LNCaP clone FGC (cell line): ENCODE results near the gene MARCHF6.
A peak's percentile ranks its signal among the peaks of the same experiment; 100 is the strongest.

Source experiments
- DNase-seq: peaks from one replicate; pipeline ENCODE4 v3.0.0-alpha.2; 2011; ENCODE audit warnings: low read depth
- H3K4me3 ChIP-seq: 2 replicates; pipeline ENCODE4 v1.5.1; 2011; ENCODE audit warnings: mild to moderate bottlenecking, low read depth, low read length, control low read depth
- CTCF ChIP-seq: IDR thresholded peaks from 2 replicates; pipeline ENCODE4 v1.5.1; 2012; ENCODE audit warnings: mild to moderate bottlenecking; ENCODE audit not compliant: control insufficient read depth, insufficient read depth; ENCODE audit errors: extremely low read depth

MARCHF6 gene

DNA sequence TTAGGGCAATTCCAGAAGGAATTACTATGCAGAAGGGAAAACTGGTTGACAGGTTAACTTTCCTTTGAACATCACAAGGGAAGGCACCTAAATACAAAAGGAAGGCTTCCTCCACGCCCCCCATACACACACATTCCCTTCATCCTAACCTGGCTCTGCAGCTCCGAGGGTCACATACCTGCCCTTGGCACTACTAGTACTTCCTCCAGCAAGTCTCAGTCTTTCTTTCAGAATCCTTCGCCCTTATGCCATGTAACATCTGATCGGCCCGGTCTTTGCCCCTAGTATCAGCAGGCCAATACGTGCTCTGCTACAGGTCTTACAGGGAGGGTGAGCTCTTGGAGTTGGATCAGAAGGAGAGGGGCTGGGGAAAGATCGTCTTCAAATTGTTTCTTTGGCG is 1.6 kb upstream of the MARCHF6 start:
- H3K4me3 ChIP-seq, result no peak overlapping the region
- DNase-seq, result no peak
- no peak for TF ChIP-seq CTCF

DNA sequence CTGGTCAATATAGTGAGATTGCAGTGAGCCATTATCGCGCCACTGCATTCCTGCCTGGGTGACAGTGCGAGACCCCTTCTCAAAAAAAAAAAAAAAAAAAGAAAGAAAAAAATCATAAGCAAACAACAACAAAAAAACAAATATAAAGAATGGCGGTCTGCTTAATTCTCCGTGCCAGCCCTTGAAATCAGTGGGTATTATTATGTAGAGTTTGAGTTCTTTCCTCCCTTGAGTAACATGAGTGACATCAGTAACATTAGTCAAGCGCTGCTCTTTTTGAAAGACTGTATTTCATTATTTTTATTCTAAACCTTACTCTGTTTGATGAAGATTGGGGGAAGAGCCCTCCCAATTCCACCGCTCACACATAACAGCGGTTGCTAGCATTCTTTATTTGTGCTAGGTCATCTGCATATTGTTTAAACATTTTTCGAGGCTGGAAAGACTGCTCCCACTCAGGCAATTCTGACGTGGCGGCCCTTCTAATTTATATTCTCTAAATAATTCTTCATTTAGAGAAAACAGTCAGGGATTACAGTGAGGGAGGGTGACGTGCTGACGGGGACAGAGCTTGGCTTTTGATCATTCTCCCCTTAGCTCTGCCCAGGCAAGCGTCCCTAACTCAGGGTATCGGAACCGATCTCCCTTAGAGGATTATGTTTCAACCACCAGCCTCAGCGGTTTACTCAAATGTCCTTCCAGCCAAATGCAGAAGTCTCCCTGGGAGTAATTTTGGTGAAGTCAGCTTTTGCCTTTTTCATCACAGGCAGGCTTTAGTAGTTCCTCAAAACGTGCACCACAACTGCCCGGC is 860 bp upstream of the MARCHF6 start:
- no peak for DNase-seq

GRCh38 chr5:10354048-10354872 is 765 bp downstream of the MARCHF6 start:
- no peak for DNase-seq
- TF ChIP-seq CTCF, result no peak
- H3K4me3 ChIP-seq, result peak overlapping the region; percentile 88

More for the DNA sequence above, 860 bp upstream of the MARCHF6 start:
- TF ChIP-seq CTCF, result no peak
- H3K4me3 ChIP-seq, result peak overlapping the region; percentile 88

DNA sequence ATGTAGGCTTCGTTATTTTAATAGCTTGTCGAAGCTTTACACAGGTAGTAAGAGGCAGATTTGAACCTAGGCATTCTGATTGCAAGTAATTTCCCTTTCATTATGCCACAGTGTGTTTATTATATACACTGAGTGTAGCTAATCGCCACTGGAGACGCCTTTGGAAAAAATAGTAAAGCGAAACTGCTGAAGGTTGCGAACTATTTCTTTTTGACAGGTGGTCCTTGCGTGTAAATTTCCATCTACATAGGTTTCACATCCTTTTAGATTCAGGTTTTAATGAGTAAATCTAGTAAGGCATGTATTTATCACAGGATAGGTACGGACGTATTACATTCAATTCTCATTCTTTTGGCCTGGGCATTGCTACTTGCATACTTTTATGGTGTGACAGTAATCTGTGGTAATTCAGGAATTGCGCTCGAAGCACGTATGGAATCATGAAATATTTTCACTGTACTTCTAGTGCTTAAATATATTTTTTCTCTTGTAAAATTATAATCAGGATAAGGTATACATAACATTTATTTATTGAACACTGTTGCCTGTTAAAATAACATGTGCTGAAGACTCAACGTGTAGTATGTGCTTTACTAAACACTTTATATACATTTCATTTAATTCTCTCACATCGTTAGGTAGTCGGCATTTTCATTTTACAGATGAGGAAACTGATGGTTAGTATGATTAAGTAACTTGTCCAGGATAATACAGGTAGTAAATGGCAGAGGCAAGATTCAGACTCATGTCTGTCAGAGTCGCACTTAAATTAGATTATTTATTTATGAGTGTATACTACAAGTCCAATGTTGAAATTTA is 1.8 kb downstream of the MARCHF6 start:
- TF ChIP-seq CTCF, result no peak
- peak overlapping the region; percentile 88 for H3K4me3 ChIP-seq
- no peak for DNase-seq

DNA sequence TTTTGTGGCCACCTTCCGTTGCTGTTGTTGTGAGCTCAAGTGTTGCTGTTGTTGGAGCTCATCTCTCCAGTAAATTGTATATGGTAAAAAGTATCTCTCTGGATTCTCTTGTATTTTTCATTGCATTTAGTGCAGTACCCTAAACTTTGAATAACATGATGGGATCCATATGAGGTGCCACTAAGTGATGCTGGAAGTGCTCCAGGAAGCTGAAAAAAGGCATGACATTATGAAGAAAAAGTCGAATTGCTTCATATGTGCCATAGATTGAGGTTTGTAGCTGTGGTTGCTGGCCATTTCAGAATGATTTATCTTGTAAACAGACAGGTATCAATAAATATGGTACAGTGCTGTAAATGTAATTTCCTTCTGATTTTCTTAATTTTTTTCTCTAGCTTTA is 5.5 kb downstream of the MARCHF6 start:
- no peak overlapping the region for H3K4me3 ChIP-seq
- no peak for DNase-seq
- TF ChIP-seq CTCF, result no peak

- no peak for DNase-seq
- TF ChIP-seq CTCF, result no peak
- no peak overlapping the region for H3K4me3 ChIP-seq
Observed at GRCh38 chr5:10360686-10361085, 7.2 kb downstream of the MARCHF6 start.
